GM18909 (cell line): ENCODE measurements around the gene CLIC1.

ENCODE experiments used
- ATAC-seq: cut with Tn5 transposase; IDR thresholded peaks from one replicate; pipeline ENCODE4 v1.9.1; 2021; ENCODE audit warnings: mild to moderate bottlenecking; ENCODE audit not compliant: unreplicated experiment, poor library complexity

The CLIC1 gene

DNA sequence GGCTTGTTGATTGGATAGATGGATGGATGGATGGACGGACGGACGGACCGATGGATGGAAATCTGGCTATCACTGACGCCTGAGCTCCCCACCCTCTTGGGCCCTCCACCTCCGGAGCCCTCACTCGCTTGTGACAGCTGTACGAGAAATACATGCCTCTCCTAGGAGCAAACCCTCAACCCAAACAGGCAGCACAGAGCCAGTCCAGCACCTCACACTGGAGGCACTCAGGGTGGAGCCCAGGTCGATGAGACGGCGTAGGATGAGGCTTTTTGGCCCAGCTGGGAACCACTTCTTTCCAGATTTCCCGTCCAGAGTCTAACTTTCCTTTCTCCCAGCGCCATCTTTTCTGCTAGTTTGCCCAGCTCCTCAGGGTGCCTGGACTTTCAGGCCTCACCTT is 52.7 kb downstream of the CLIC1 start:
- ATAC-seq = no peak

DNA sequence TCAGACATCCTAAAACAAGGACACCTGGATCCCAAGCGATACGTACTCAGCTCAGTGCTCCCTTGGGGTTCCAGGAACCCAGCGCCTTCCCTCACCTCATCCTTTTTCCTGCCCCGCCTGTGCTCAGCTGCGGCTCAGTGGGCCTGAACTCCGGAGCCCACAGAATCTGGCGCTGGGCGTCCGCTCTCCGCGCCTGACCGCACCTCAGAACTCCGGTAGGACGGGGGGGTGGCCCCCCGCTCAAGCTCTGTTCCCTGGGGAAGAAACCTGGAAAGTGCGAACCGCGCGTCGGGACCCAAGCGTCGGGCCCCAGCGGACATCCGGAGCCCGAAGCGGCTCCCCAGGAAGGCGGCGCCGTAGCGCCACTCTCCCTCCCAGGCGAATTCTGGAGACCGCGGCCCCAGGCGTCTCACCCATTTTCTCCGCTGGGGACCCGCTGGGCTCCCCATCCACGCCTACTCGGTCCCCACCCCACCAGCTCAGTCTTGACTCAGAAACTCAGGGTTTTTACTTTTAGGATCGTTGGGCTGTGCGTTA is 55.1 kb downstream of the CLIC1 start:
- ATAC-seq = no peak
